Testis (tissue), 3 donors: Measurements from ENCODE around the gene PLBD2. TPM values are rescaled to one million over a fixed set of nuclear protein-coding genes. Genes with fewer than 3 reads are reported as not detected.

Experiments
- DNase-seq: peaks from one replicate; pipeline ENCODE4 v3.0.0-alpha.2; 2019
- H3K27ac ChIP-seq, 2 donors: fragments of 200-600 bp; sonication (generic); one replicate each; pipeline ENCODE4 v1.5.1; 2019
- H3K27me3 ChIP-seq: fragments of 200-600 bp; sonication (generic); one replicate; pipeline ENCODE4 v1.5.1; 2019
- H3K36me3 ChIP-seq: fragments of 200-600 bp; sonication (generic); one replicate; pipeline ENCODE4 v1.5.1; 2017; ENCODE audit warnings: low read depth; ENCODE audit errors: missing control alignments
- H3K4me1 ChIP-seq: fragments of 200-600 bp; sonication (generic); one replicate; pipeline ENCODE4 v1.5.1; 2019
- H3K4me3 ChIP-seq, 2 donors: fragments of 200-600 bp; sonication (generic); one replicate each; pipeline ENCODE4 v1.5.1; 2017 to 2019
- H3K9me3 ChIP-seq: fragments of 200-600 bp; sonication (generic); one replicate; pipeline ENCODE4 v1.5.1; 2017
- CTCF ChIP-seq, 3 experiments: fragments of 450-650 bp in 2 of 3; fragments of 200-600 bp in 1 of 3; sonication (generic) in 1 of 3; IDR thresholded peaks; one replicate each; pipeline ENCODE4 v1.5.1; 2016 to 2019; ENCODE audit warnings: antibody characterized with exemption in 3 of 3, mild to moderate bottlenecking in 2 of 3, moderate library complexity in 1 of 3
- POLR2A ChIP-seq: fragments of 450-650 bp; IDR thresholded peaks from one replicate; pipeline ENCODE4 v1.6.1; 2017; ENCODE audit warnings: antibody characterized with exemption, mild to moderate bottlenecking, moderate library complexity
- WGBS, 2 donors: methylation state at CpG; one replicate each; pipeline ENCODE4 v1.1.5; 2018; 5-methylcytosine and 5-hydroxymethylcytosine counted together
- intact Hi-C: fragments of 100-400 bp; cut with DNase I; formaldehyde crosslinking; loops from one replicate; pipeline ENCODE4 v1.15.1; 2023; ENCODE audit warnings: low total_unique reads
- polyA plus RNA-seq: library from polyadenylated mRNA; stranded (reverse); fragments of 350-450 nt; fragmentation: Illumina TruSeq; extraction: RNeasy Lipid Tissue Mini Kit (QIAGEN cat#74804); gene quantifications from one replicate; pipeline ENCODE4 v1.2.3, GENCODE V29; 2014; ENCODE audit warnings: low read depth, low replicate concordance; ENCODE audit not compliant: insufficient read depth
- total RNA-seq, 2 donors: library from RNA; depleted of rRNA; stranded (reverse); fragments of >200 nt; gene quantifications; one replicate each; pipeline ENCODE4 v1.2.3, GENCODE V29; 2016

The PLBD2 gene
- total and polyA plus RNA-seq, 3 donors from 2014 or later: 110 to 126 (median 120) TPM

- Histone ChIP-seq H3K9me3 (no peaks in the 10 kb centered on the region), H3K27me3 (no peaks in the 10 kb centered on the region), H3K36me3 (no peaks in the 10 kb centered on the region), H3K4me1 (no peaks in the 10 kb centered on the region), H3K4me3 (no peak overlapping the region), H3K27ac (no peak overlapping the region)
- 25 to 32% methylated on average over 5 to 8 of the region's 8 CpGs for WGBS, 2 donors
- TF ChIP-seq POLR2A (no peak), CTCF (IDR thresholded peaks at IDR 0.05) (peak in 2 of 3 experiments; percentile 35 to 52)
- intact Hi-C loops: loop anchor here (10.0 kb wide), 1 partner anchor 245 kb away; no protein-coding TSS in a partner anchor
- peak; percentile 72 for DNase-seq
These were observed 81.2 kb downstream of the PLBD2 start for GRCh38 chr12:113439606-113440030.

GRCh38 chr12:113440336-113440735 is 81.9 kb downstream of the PLBD2 start:
- H3K27ac ChIP-seq: no peak overlapping the region
- H3K27me3 ChIP-seq: no peaks in the 10 kb centered on the region
- no peak overlapping the region for H3K4me3 ChIP-seq
- intact Hi-C loops: no loop called here
- WGBS, 2 donors: 72 to 84% methylated on average over 7 of the region's 7 CpGs
- no peaks in the 10 kb centered on the region for H3K4me1 ChIP-seq
- TF ChIP-seq CTCF (IDR thresholded peaks at IDR 0.05) (no peak), POLR2A (no peak)
- H3K9me3 ChIP-seq: no peaks in the 10 kb centered on the region
- no peak for DNase-seq
- H3K36me3 ChIP-seq: no peaks in the 10 kb centered on the region

Other genes starting within 250 kb of the PLBD2 start
- 10 to 100 TPM; 18.2 to 20.1 TPM for gene RASAL1, start 222.8 kb upstream of the PLBD2 start, total RNA-seq
- 5.0 TPM for gene RASAL1, start 222.8 kb upstream of the PLBD2 start, polyA plus RNA-seq
- gene CFAP73, start 208.9 kb upstream of the PLBD2 start, total RNA-seq: under 1 TPM in 1 of 2 donors, not detected in 1; 0.81 TPM
- gene CFAP73, start 208.9 kb upstream of the PLBD2 start, polyA plus RNA-seq: 1.2 TPM
- gene DDX54, start 173.1 kb upstream of the PLBD2 start, total RNA-seq: 10 to 100 TPM; 62.4 to 63.6 TPM
- gene DDX54, start 173.1 kb upstream of the PLBD2 start, polyA plus RNA-seq: 40.3 TPM
- gene RITA1, start 172.9 kb upstream of the PLBD2 start, total RNA-seq: 10 to 100 TPM; 20.9 to 22.1 TPM
- 14.3 TPM for gene RITA1, start 172.9 kb upstream of the PLBD2 start, polyA plus RNA-seq
- 10 to 100 TPM; 48.7 to 73.0 TPM for gene TPCN1, start 137.1 kb upstream of the PLBD2 start, total RNA-seq
- gene TPCN1, start 137.1 kb upstream of the PLBD2 start, polyA plus RNA-seq: 33.4 TPM
- gene SLC8B1, start 23.5 kb upstream of the PLBD2 start, total RNA-seq: 10 to 100 TPM; 78.0 to 88.3 TPM
- gene SLC8B1, start 23.5 kb upstream of the PLBD2 start, polyA plus RNA-seq: 41.2 TPM
- gene SDS, start 45.3 kb downstream of the PLBD2 start, total RNA-seq: under 1 TPM in 1 of 2 donors, not detected in 1; 0.93 TPM
- 0.34 TPM for gene SDS, start 45.3 kb downstream of the PLBD2 start, polyA plus RNA-seq
- 10 to 100 TPM; 15.9 to 25.2 TPM for gene SDSL, start 63.8 kb downstream of the PLBD2 start, total RNA-seq
- gene SDSL, start 63.8 kb downstream of the PLBD2 start, polyA plus RNA-seq: 16.3 TPM
- gene LHX5, start 113.3 kb downstream of the PLBD2 start, total RNA-seq: under 1 TPM in 1 of 2 donors, not detected in 1; 0.12 TPM
- 0.11 TPM for gene LHX5, start 113.3 kb downstream of the PLBD2 start, polyA plus RNA-seq